Measurements from ENCODE around the gene ATF5.

The ATF5 gene

GRCh38 chr19:49907745-49908446 lies 21.1 kb upstream of the ATF5 start:
- no peak for DNase-seq
- H3K27me3 Mint-ChIP-seq, result no peaks in the 10 kb centered on the region
- no peak overlapping the region for H3K4me3 Mint-ChIP-seq
- peaks cover 9 to 15% of the 10 kb centered on the region in 2 donors for H3K4me1 Mint-ChIP-seq (ENCODE audit: low read depth in 2 of 2)
- no peak for ATAC-seq (replicated peaks)
- H3K9me3 Mint-ChIP-seq, result no peaks in the 10 kb centered on the region
- H3K27ac Mint-ChIP-seq, result peak overlapping the region; percentile 13 to 65
- peaks cover 21% of the 10 kb centered on the region for H3K36me3 Mint-ChIP-seq (ENCODE audit: insufficient read depth)

GRCh38 chr19:49908480-49909420 lies 20.3 kb upstream of the ATF5 start:
- Mint-ChIP-seq H3K4me1 (ENCODE audit: low read depth in 2 of 2) (peaks cover 9 to 18% of the 10 kb centered on the region in 2 donors), H3K27ac (peak overlapping the region; percentile 13 to 65), H3K27me3 (no peaks in the 10 kb centered on the region), H3K4me3 (no peak overlapping the region), H3K9me3 (no peaks in the 10 kb centered on the region), H3K36me3 (ENCODE audit: insufficient read depth) (peaks cover 21% of the 10 kb centered on the region)
- ATAC-seq (replicated peaks) (no peak), DNase-seq (no peak)

- DNase-seq (no peak), ATAC-seq (replicated peaks) (no peak)
- H3K27ac Mint-ChIP-seq, result peak overlapping the region in 1 of 2 donors; percentile 87
- H3K4me1 Mint-ChIP-seq (ENCODE audit: low read depth in 2 of 2), result peaks cover 9 to 22% of the 10 kb centered on the region in 2 donors
- no peaks in the 10 kb centered on the region for H3K27me3 Mint-ChIP-seq
- H3K4me3 Mint-ChIP-seq, result no peak overlapping the region
- H3K9me3 Mint-ChIP-seq, result no peaks in the 10 kb centered on the region
- peaks cover 29% of the 10 kb centered on the region for H3K36me3 Mint-ChIP-seq (ENCODE audit: insufficient read depth)
Observed at GRCh38 chr19:49910179-49910578, 18.8 kb upstream of the ATF5 start.

DNA sequence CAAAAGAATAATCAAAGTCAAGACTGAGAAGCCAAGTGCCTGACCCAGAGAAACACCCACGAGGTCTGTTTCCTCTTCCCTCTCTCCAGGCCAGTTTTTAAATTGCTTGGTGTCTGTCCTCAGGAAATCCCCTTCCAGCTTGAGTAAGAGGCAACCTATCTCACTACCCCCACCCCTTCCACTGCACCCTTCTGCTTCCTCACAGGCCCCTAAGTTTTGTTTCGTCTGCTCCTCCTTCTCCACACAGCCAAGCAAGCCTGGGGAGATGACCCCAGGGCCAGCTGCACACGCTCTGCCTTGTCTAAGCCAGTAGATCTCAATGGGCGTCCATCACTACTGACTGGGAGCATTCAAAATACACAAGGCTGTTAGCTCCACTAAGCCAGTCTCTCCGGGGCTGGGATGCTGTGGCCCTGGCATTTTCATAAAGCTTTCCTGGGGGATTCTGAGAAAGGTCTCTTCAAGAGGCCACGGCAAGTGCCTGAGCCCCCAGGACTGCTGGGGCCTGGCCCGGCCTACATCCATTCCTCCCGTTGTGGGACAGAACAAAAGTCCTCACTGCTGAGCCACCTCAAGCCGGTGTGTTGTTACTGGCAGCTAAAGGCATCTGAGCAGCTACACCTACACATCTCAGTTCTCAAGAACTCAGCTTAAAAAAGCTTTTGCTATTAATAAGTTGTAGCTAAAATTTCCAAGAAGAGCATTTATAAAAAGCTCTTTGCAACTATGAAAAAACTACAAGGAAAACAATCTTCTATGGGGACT lies 17.4 kb upstream of the ATF5 start:
- H3K27ac Mint-ChIP-seq, result peak overlapping the region; percentile 66 to 87
- H3K36me3 Mint-ChIP-seq (ENCODE audit: insufficient read depth), result peaks cover 39% of the 10 kb centered on the region
- H3K27me3 Mint-ChIP-seq, result no peaks in the 10 kb centered on the region
- ATAC-seq (replicated peaks), result peak; percentile 86
- H3K4me1 Mint-ChIP-seq (ENCODE audit: low read depth in 2 of 2), result peaks cover 13 to 25% of the 10 kb centered on the region in 2 donors
- H3K4me3 Mint-ChIP-seq, result no peak overlapping the region
- DNase-seq, result no peak
- H3K9me3 Mint-ChIP-seq, result no peaks in the 10 kb centered on the region

DNA sequence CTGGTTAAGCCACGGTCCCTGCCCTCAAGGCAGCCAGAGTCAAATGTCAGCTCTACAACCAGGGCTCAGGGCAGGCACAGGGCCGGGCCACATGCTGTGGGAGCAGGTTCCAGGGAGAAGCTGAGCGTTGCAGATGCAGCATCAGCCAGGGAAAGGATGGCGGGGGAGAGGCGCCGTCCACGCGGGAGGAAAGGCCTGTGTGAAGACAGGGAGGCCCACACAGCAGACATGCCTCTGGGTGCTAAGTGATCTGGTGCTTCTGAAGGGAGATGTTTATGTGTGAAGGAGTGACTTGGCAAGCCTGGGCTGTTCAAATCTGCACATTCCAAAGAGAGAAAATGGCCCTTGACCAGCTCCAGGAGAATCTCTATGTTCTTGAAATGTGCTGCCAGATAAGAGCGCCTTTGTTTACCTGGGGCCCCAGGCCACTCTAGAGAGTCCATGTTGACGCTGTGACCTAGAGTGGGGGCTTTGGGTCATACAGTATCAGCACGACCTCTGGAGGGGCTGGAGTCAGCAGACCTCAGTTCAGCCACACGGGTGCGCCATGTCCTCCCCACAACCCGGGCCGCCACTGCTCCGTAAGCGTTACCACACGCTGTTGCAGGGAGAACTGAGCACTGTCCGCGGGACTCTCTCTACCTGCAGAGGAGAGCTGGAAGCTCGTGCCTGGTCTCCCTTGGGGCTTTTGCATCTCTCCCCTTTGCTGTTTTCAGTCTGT lies 15.9 kb upstream of the ATF5 start:
- ATAC-seq (replicated peaks) (no peak), DNase-seq (no peak)
- Mint-ChIP-seq H3K27me3 (no peaks in the 10 kb centered on the region), H3K9me3 (no peaks in the 10 kb centered on the region), H3K4me3 (no peak overlapping the region), H3K36me3 (ENCODE audit: insufficient read depth) (peaks cover 30% of the 10 kb centered on the region), H3K27ac (peak overlapping the region; percentile 75 to 87), H3K4me1 (ENCODE audit: low read depth in 2 of 2) (peaks cover 17 to 21% of the 10 kb centered on the region in 2 donors)

DNA sequence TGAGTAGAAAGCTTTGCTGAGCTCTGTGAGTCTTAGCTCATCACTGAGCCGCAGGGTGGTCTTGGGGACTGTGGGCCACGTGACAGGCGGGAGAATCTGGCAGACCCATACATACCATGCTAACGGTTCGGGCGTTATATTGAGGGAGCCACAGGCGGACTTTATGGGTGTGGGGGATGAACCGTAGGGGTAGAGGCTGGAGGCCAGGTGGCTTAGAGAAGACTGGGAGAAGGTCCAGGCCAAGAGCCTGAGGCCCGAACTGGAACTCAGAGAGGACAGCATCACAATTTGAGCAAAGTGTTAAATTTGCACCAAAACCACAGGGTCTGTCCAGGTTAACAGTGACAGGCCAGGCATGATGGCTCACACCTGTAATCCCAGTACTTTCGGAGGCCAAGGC lies 15.3 kb upstream of the ATF5 start:
- Mint-ChIP-seq H3K4me1 (ENCODE audit: low read depth in 2 of 2) (peaks cover 18 to 23% of the 10 kb centered on the region in 2 donors), H3K36me3 (ENCODE audit: insufficient read depth) (peaks cover 32% of the 10 kb centered on the region), H3K9me3 (no peaks in the 10 kb centered on the region), H3K4me3 (no peak overlapping the region), H3K27ac (peak overlapping the region; percentile 45 to 53), H3K27me3 (no peaks in the 10 kb centered on the region)
- ATAC-seq (replicated peaks) (no peak), DNase-seq (no peak)

- H3K27me3 Mint-ChIP-seq, result no peaks in the 10 kb centered on the region
- DNase-seq (no peak), ATAC-seq (replicated peaks) (no peak)
- H3K4me1 Mint-ChIP-seq (ENCODE audit: low read depth in 2 of 2), result peaks cover 19 to 24% of the 10 kb centered on the region in 2 donors
- no peak overlapping the region for H3K4me3 Mint-ChIP-seq
- no peaks in the 10 kb centered on the region for H3K9me3 Mint-ChIP-seq
- peaks cover 40% of the 10 kb centered on the region for H3K36me3 Mint-ChIP-seq (ENCODE audit: insufficient read depth)
- peak overlapping the region; percentile 23 to 86 for H3K27ac Mint-ChIP-seq
Observed at GRCh38 chr19:49915271-49915670, 13.7 kb upstream of the ATF5 start.

DNA sequence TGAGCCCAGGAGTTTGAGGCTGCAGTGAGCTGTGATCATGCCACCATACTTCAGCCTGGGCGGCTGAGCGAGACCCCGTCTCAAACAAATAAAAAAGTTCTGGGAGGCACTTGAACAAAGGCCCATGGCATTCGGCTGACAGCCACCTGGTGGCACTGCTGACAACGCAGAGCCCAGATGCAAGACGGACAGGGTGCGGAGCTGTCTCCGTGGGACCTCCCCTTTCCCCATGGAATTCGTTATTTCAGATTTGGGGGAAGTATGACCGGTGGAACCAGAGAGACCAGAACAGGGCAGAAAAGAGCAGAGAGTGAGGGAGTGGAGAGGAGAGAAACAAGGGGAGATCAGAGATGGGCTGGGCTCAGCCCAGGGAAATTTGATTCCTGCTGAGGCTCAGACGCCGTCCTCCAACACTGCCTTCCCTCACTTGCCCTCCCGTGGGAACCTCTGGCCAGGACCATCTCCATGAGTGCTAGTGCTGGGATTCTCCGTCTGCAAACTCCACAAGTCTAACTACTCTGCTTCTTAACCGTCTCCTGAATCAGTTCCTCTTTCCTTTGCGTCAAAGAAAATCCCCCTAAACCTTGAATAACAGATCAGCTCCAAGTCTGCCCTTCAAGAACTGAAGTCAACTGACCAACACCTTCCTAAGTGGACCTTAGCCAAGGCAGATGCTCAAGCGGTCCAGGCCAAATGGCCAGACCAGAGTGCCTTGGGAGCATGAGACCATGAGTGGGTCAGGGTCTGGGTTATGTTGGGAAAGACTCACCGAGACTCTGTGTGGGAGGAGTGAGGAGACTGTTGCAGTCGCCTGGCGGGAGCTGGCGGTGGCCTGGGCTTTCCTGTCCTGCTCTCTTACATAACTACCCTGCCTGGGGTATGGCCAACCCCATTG lies 11.9 kb upstream of the ATF5 start:
- peaks cover 14 to 31% of the 10 kb centered on the region in 2 donors for H3K4me1 Mint-ChIP-seq (ENCODE audit: low read depth in 2 of 2)
- H3K9me3 Mint-ChIP-seq, result no peaks in the 10 kb centered on the region
- ATAC-seq (replicated peaks), result no peak
- H3K27ac Mint-ChIP-seq, result peak overlapping the region in 1 of 2 donors; percentile 55
- no peaks in the 10 kb centered on the region for H3K27me3 Mint-ChIP-seq
- H3K4me3 Mint-ChIP-seq, result no peak overlapping the region
- no peak for DNase-seq
- peaks cover 37% of the 10 kb centered on the region for H3K36me3 Mint-ChIP-seq (ENCODE audit: insufficient read depth)

GRCh38 chr19:49918089-49918488 lies 10.9 kb upstream of the ATF5 start:
- peaks cover 14 to 28% of the 10 kb centered on the region in 2 donors for H3K4me1 Mint-ChIP-seq (ENCODE audit: low read depth in 2 of 2)
- ATAC-seq (replicated peaks) (no peak), DNase-seq (no peak)
- no peaks in the 10 kb centered on the region for H3K27me3 Mint-ChIP-seq
- H3K9me3 Mint-ChIP-seq, result no peaks in the 10 kb centered on the region
- peak overlapping the region; percentile 41 to 66 for H3K27ac Mint-ChIP-seq
- H3K4me3 Mint-ChIP-seq, result no peak overlapping the region
- peaks cover 32% of the 10 kb centered on the region for H3K36me3 Mint-ChIP-seq (ENCODE audit: insufficient read depth)

GRCh38 chr19:49920624-49921363 lies 8.2 kb upstream of the ATF5 start:
- Mint-ChIP-seq H3K27ac (peak overlapping the region; percentile 60 to 79), H3K4me3 (no peak overlapping the region), H3K9me3 (no peaks in the 10 kb centered on the region), H3K4me1 (ENCODE audit: low read depth in 2 of 2) (peaks cover 10 to 27% of the 10 kb centered on the region in 2 donors), H3K27me3 (no peaks in the 10 kb centered on the region), H3K36me3 (ENCODE audit: insufficient read depth) (peaks cover 34% of the 10 kb centered on the region)
- ATAC-seq (replicated peaks) (no peak), DNase-seq (no peak)

DNA sequence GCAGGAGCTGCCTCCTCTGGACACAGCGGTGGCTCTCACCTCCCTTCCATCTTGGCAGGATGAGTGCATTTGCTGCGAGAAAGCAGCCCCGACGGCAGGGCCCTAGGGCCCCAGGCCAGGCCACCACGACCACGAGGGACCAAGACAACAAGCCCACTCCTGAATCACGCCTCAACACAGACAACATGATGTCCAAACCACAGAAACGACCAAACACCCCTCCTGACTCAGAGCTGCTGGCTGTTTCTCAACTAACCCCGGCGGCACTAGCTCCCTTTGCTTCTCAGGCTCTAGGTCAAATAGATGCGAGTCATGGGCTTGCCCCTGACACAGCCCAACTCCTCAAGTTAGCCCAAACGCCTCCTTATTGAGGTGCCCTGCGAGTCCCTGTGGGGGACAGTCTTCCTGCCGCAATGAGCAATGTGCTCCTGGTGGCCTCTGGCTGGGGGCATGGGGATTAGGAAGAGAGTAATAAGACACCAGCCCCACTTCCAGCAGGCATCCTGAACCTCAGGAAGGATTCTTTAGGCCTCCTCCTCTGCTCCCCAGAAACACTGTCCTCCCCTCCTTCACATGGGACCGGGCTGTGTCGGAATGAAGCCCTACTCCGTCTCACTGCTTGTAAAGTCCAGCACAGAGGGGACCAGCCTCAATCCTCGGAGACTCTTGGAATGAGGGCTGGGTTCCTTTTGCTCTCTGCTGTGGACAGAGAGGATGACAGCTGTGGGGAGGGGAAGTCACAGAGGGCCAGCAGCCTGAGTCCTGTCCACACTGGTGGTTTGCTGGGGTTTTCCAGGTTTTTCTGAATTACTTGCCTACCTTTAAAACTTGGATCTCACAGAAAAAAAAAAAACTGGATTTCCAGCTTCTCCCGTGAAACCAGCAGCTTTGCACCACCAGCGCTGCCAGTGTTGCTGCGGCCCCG lies 6.9 kb upstream of the ATF5 start:
- Mint-ChIP-seq H3K27ac (peak overlapping the region; percentile 29 to 79), H3K4me1 (ENCODE audit: low read depth in 2 of 2) (peaks cover 10 to 29% of the 10 kb centered on the region in 2 donors), H3K4me3 (no peak overlapping the region), H3K27me3 (no peaks in the 10 kb centered on the region), H3K9me3 (no peaks in the 10 kb centered on the region), H3K36me3 (ENCODE audit: insufficient read depth) (peaks cover 35% of the 10 kb centered on the region)
- no peak for ATAC-seq (replicated peaks)
- DNase-seq, result no peak
